HepG2 (cell line): ENCODE results near the gene CASKIN2. TPM values are rescaled to one million over a fixed set of nuclear protein-coding genes. Genes with fewer than 3 reads are reported as not detected.

Experiments
- FOSL2 ChIP-seq: sonication (generic); formaldehyde crosslinking; IDR thresholded peaks from 2 replicates; pipeline ENCODE4 v1.4.0; 2020; ENCODE audit warnings: missing genetic modification reagents
- FOXK1 ChIP-seq: sonication (generic); formaldehyde crosslinking; IDR thresholded peaks from 2 replicates; pipeline ENCODE4 v1.4.0; 2020; ENCODE audit warnings: low read depth, missing genetic modification reagents, borderline replicate concordance
- GZF1 ChIP-seq: sonication (generic); formaldehyde crosslinking; IDR thresholded peaks from 2 replicates; pipeline ENCODE4 v1.5.1; 2020; ENCODE audit warnings: mild to moderate bottlenecking, missing genetic modification reagents
- KAT8 ChIP-seq: IDR thresholded peaks from 2 replicates; pipeline ENCODE4 v1.6.1; 2016; ENCODE audit warnings: missing genetic modification reagents, missing compliant biosample characterization
- MIER2 ChIP-seq: IDR thresholded peaks from 2 replicates; pipeline ENCODE4 v1.6.1; 2016; ENCODE audit warnings: missing biosample characterization, missing genetic modification reagents
- PRMT3 ChIP-seq: sonication (generic); formaldehyde crosslinking; IDR thresholded peaks from 2 replicates; pipeline ENCODE4 v1.8.1; 2022; ENCODE audit warnings: low read depth, mild to moderate bottlenecking, moderate library complexity, missing genetic modification reagents, borderline replicate concordance
- RARG ChIP-seq: sonication (generic); formaldehyde crosslinking; IDR thresholded peaks from 2 replicates; pipeline ENCODE4 v1.4.0; 2020; ENCODE audit warnings: low read depth, mild to moderate bottlenecking, missing genetic modification reagents
- SALL1 ChIP-seq: sonication (generic); formaldehyde crosslinking; IDR thresholded peaks from 2 replicates; pipeline ENCODE4 v1.8.0; 2022; ENCODE audit warnings: mild to moderate bottlenecking, missing genetic modification reagents
- ZMYM3 ChIP-seq: sonication (generic); formaldehyde crosslinking; IDR thresholded peaks from 2 replicates; pipeline ENCODE4 v1.5.1; 2020; ENCODE audit warnings: mild to moderate bottlenecking, missing genetic modification reagents
- ZNF234 ChIP-seq: sonication (generic); formaldehyde crosslinking; conservative IDR thresholded peaks from 2 replicates; pipeline ENCODE4 v1.5.1; 2020; ENCODE audit warnings: mild to moderate bottlenecking, missing genetic modification reagents
- ZNF30 ChIP-seq: sonication (generic); formaldehyde crosslinking; IDR thresholded peaks from 2 replicates; pipeline ENCODE4 v1.5.0; 2020; ENCODE audit warnings: mild to moderate bottlenecking, missing genetic modification reagents
- ZNF460 ChIP-seq: sonication (generic); formaldehyde crosslinking; IDR thresholded peaks from 2 replicates; pipeline ENCODE4 v1.5.1; 2020; ENCODE audit warnings: missing genetic modification reagents, mild to moderate bottlenecking, borderline replicate concordance
- ZNF761 ChIP-seq: sonication (generic); formaldehyde crosslinking; conservative IDR thresholded peaks from 2 replicates; pipeline ENCODE4 v1.4.0; 2020; ENCODE audit warnings: mild to moderate bottlenecking, missing genetic modification reagents
- polyA plus RNA-seq, 8 experiments: library from polyadenylated mRNA; depleted of rRNA in 3 of 8; stranded (reverse) in 7 of 8; unstranded in 1 of 8; fragments of >200 nt; fragmentation: Illumina TruSeq in 4 of 8; extraction: Trizol in 4 of 8; gene quantifications; 2 replicates each; pipeline versions ENCODE4 v1.2.1 to v1.2.3, GENCODE V29; 2011 to 2016; ENCODE audit warnings: low read depth in 4 of 8, missing spikeins in 1 of 8, mixed read lengths in 1 of 8; ENCODE audit not compliant: insufficient read depth in 1 of 8
- total RNA-seq, 5 experiments: library from RNA; depleted of rRNA; stranded (reverse); fragments of >200 nt; fragmentation: Illumina TruSeq; extraction: Trizol; gene quantifications; 2 replicates each; pipeline ENCODE4 v1.2.3, GENCODE V29; 2016; ENCODE audit warnings: low read depth in 1 of 5
- TF ChIP-seq, protein P1 (sequence below): sonication (generic); formaldehyde crosslinking; IDR thresholded peaks from 2 replicates; pipeline ENCODE4 v1.4.0; 2020; ENCODE audit warnings: mild to moderate bottlenecking, missing genetic modification reagents
- TF ChIP-seq, protein P2 (sequence below): sonication (generic); formaldehyde crosslinking; conservative IDR thresholded peaks from 2 replicates; pipeline ENCODE4 v1.8.1; 2023; ENCODE audit warnings: missing genetic modification reagents
- TF ChIP-seq, protein P3 (sequence below): sonication (generic); formaldehyde crosslinking; IDR thresholded peaks from 2 replicates; pipeline ENCODE4 v1.4.0; 2020; ENCODE audit warnings: missing genetic modification reagents
- TF ChIP-seq, protein P4 (sequence below): sonication (generic); formaldehyde crosslinking; IDR thresholded peaks from 2 replicates; pipeline ENCODE4 v1.5.1; 2020; ENCODE audit warnings: mild to moderate bottlenecking, missing genetic modification reagents

CASKIN2 gene
- total and polyA plus RNA-seq, 2 of the 13 experiments (the other 11 are each of a cell fraction or from before 2014, with no cell fraction given), result 5.2 to 7.8 TPM

DNA sequence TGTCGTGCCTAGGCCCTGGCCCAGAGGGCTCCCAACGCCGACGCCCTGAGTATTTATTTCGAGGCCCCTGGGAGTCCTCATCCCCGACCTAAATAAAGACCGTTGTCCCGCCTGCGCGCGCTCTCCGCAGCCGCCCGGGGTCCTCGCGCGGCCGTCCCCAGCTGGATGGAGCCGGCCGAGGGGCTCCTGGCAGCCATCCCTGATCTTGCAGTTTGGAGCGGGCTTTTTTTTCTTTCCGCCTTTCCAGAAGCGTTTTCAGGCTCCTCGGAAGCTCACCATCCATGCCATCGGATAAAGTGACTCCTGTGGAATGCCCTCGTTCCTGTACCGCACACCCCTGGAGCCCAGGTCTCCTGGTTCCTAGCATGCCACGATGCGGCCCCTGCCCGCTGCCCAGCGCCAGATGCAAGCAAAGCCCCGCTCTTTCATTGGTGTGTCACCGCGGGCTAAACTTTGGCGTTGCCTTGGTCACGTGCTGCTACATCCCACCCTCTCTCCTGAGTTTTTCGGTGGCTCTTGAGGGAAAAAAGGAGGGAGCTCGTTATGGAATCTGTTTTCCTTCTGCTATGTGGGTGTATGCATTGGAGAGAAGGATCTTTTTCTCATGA lies 58.2 kb downstream of the CASKIN2 start (continued):
- TF ChIP-seq ZNF234 (CRISPR knock-in tag) (no peak), RARG (no peak), MIER2 (no peak), SALL1 (CRISPR knock-in tag) (no peak), ZNF761 (CRISPR knock-in tag) (0 out of 2 replicates have a peak, but pooled peaks have one; percentile 30), ZNF460 (CRISPR knock-in tag) (no peak), ZNF30 (CRISPR knock-in tag) (no peak), KAT8 (CRISPR knock-in tag) (no peak; the same call in 1 of the 2 replicates), PRMT3 (CRISPR knock-in tag) (no peak), GZF1 (CRISPR knock-in tag) (no peak), ZMYM3 (CRISPR knock-in tag) (no peak), FOXK1 (no peak), FOSL2 (no peak)
- TF ChIP-seq, protein P1, sequence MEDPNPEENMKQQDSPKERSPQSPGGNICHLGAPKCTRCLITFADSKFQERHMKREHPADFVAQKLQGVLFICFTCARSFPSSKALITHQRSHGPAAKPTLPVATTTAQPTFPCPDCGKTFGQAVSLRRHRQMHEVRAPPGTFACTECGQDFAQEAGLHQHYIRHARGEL (CRISPR knock-in tag), result no peak
- TF ChIP-seq, protein P2, sequence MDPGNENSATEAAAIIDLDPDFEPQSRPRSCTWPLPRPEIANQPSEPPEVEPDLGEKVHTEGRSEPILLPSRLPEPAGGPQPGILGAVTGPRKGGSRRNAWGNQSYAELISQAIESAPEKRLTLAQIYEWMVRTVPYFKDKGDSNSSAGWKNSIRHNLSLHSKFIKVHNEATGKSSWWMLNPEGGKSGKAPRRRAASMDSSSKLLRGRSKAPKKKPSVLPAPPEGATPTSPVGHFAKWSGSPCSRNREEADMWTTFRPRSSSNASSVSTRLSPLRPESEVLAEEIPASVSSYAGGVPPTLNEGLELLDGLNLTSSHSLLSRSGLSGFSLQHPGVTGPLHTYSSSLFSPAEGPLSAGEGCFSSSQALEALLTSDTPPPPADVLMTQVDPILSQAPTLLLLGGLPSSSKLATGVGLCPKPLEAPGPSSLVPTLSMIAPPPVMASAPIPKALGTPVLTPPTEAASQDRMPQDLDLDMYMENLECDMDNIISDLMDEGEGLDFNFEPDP (CRISPR knock-in tag), result no peak
- TF ChIP-seq, protein P3, sequence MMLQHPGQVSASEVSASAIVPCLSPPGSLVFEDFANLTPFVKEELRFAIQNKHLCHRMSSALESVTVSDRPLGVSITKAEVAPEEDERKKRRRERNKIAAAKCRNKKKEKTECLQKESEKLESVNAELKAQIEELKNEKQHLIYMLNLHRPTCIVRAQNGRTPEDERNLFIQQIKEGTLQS (CRISPR knock-in tag), result no peak
- TF ChIP-seq, protein P4, sequence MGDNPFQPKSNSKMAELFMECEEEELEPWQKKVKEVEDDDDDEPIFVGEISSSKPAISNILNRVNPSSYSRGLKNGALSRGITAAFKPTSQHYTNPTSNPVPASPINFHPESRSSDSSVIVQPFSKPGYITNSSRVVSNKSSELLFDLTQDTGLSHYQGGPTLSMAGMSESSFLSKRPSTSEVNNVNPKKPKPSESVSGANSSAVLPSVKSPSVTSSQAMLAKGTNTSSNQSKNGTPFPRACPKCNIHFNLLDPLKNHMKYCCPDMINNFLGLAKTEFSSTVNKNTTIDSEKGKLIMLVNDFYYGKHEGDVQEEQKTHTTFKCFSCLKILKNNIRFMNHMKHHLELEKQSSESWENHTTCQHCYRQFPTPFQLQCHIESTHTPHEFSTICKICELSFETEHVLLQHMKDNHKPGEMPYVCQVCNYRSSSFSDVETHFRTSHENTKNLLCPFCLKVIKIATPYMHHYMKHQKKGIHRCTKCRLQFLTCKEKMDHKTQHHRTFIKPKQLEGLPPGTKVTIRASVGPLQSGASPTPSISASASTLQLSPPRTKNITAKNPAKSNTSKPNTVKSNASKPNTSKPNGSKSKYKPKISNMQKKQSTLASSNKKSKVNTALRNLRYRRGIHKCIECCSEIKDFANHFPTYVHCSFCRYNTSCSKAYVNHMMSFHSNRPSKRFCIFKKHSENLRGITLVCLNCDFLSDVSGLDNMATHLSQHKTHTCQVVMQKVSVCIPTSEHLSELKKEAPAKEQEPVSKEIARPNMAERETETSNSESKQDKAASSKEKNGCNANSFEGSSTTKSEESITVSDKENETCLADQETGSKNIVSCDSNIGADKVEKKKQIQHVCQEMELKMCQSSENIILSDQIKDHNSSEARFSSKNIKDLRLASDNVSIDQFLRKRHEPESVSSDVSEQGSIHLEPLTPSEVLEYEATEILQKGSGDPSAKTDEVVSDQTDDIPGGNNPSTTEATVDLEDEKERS (CRISPR knock-in tag), result no peak
